ENCODE measurements around the gene NLRP9.
"Not testable (repeated sequence)": the region's sequence is repeated elsewhere in the genome, so short reads cannot be mapped to it uniquely, and the experiment has no call there.

Gene NLRP9

GRCh38 chr19:55738302-55738701, at the start of gene NLRP9:
TSS of gene NLRP9 (minus strand) at chr19:55738402. CDS start at chr19:55738374, 28 bp downstream.
- no peak for TF ChIP-seq CTCF (conservative IDR thresholded peaks at IDR 0.05; ENCODE audit: control insufficient read depth, insufficient read depth, low read depth, low read length)
- no peak for DNase-seq (ENCODE audit: low read depth)
- no peak within 1 kb of the TSS for H3K4me3 ChIP-seq (ENCODE audit: control insufficient read depth, low read depth, low read length)

GRCh38 chr19:55781112-55781511, 42.9 kb upstream of the NLRP9 start:
- no peak for DNase-seq (ENCODE audit: low read depth)
- no peak overlapping the region for H3K4me3 ChIP-seq (ENCODE audit: control insufficient read depth, low read depth, low read length)
- TF ChIP-seq CTCF (conservative IDR thresholded peaks at IDR 0.05; ENCODE audit: control insufficient read depth, insufficient read depth, low read depth, low read length): no peak

- H3K4me3 ChIP-seq (ENCODE audit: control insufficient read depth, low read depth, low read length): no peak overlapping the region
- TF ChIP-seq CTCF (conservative IDR thresholded peaks at IDR 0.05; ENCODE audit: control insufficient read depth, insufficient read depth, low read depth, low read length): no peak
- DNase-seq (ENCODE audit: low read depth): no peak
These were observed 40.1 kb upstream of the NLRP9 start for GRCh38 chr19:55778331-55778730.

- no peak overlapping the region for H3K4me3 ChIP-seq (ENCODE audit: control insufficient read depth, low read depth, low read length)
- DNase-seq (ENCODE audit: low read depth): no peak
- no peak for TF ChIP-seq CTCF (conservative IDR thresholded peaks at IDR 0.05; ENCODE audit: control insufficient read depth, insufficient read depth, low read depth, low read length)
These were observed 39.3 kb upstream of the NLRP9 start for GRCh38 chr19:55777528-55777927.

- DNase-seq (ENCODE audit: low read depth); H3K4me3 ChIP-seq (ENCODE audit: control insufficient read depth, low read depth, low read length): not testable (repeated sequence)
These were observed 31.4 kb upstream of the NLRP9 start for GRCh38 chr19:55769632-55770031.

- H3K4me3 ChIP-seq (ENCODE audit: control insufficient read depth, low read depth, low read length); DNase-seq (ENCODE audit: low read depth): not testable (repeated sequence)
These were observed 30.6 kb upstream of the NLRP9 start, which contains the start of gene RFPL4AL1 for GRCh38 chr19:55768818-55769217. TSS of gene RFPL4AL1 (plus strand) at chr19:55769118. CDS start at chr19:55771805, 2,687 bp downstream.

GRCh38 chr19:55766466-55766865, 28.3 kb upstream of the NLRP9 start:
- TF ChIP-seq CTCF (conservative IDR thresholded peaks at IDR 0.05; ENCODE audit: control insufficient read depth, insufficient read depth, low read depth, low read length): no peak
- no peak overlapping the region for H3K4me3 ChIP-seq (ENCODE audit: control insufficient read depth, low read depth, low read length)
- no peak for DNase-seq (ENCODE audit: low read depth)

GRCh38 chr19:55758797-55759196, 20.6 kb upstream of the NLRP9 start, which contains the start of gene RFPL4A:
TSS of gene RFPL4A (plus strand) at chr19:55759097. CDS start at chr19:55761801, 2,704 bp downstream.
- DNase-seq (ENCODE audit: low read depth); H3K4me3 ChIP-seq (ENCODE audit: control insufficient read depth, low read depth, low read length): not testable (repeated sequence)

GRCh38 chr19:55756808-55757207, 18.6 kb upstream of the NLRP9 start:
- not testable (repeated sequence) for H3K4me3 ChIP-seq (ENCODE audit: control insufficient read depth, low read depth, low read length); DNase-seq (ENCODE audit: low read depth)

Measured in fibroblast of mammary gland (primary cell).